ENCODE measurements around the gene CARD10. TPM values are rescaled to one million over a fixed set of nuclear protein-coding genes. Genes with fewer than 3 reads are reported as not detected.

CARD10 gene
- total RNA-seq, 1 experiment from 2014 or later = 17.7 TPM

DNA sequence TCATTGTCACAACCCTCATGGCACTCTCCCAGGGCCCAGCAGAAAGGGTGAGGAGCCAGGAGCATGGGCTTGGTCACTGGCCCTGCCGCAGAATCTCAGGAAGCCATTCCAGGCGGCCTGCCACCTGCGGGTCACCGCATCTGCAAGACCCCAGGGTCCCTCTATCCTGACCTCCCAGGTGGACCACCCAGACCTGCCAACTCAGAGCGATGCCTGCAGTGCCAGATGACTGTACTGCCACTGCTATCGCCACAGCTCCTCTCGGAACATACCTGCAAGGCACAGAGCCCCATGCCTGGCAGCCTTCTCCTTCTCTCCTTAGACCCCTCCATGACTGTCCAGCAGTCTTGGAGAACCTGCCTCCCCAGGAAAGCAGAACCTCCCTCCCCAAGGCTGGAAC is 65.5 kb downstream of the CARD10 start:
- no peaks in the 10 kb centered on the region for H3K23me2 ChIP-seq (ENCODE audit: insufficient read length, low read depth, low read length, poor library complexity, severe bottlenecking)
- H2AFZ ChIP-seq (ENCODE audit: low read length) = no peak overlapping the region
- H3K9ac ChIP-seq (ENCODE audit: extremely low read depth, insufficient read length, low read length) = no peak overlapping the region
- DNase-seq = no peak
- H3T11ph ChIP-seq (ENCODE audit: low read length) = no peak overlapping the region
- Mint-ChIP-seq H3K27me3 (ENCODE audit: low read depth) (peaks cover 9% of the 10 kb centered on the region), H3K36me3 (ENCODE audit: insufficient read depth in 1 of 3, low read depth in 3 of 3) (peaks cover 0 to 14% (median 0%) of the 10 kb centered on the region in 3 experiments; a peak in 4 of 7 replicates), H3K27ac (no peak overlapping the region), H3K4me1 (peaks cover 12 to 40% of the 10 kb centered on the region in 2 experiments), H3K4me3 (no peak overlapping the region), H3K9me3 (peaks cover 2 to 16% of the 10 kb centered on the region in 2 experiments; a peak in 3 of 5 replicates)
- no peaks in the 10 kb centered on the region for H3K9me3 ChIP-seq (ENCODE audit: control insufficient read depth, low read depth, low read length)
- H3K4me1 ChIP-seq (ENCODE audit: insufficient read depth, low read length) = no peaks in the 10 kb centered on the region
- no peak for TF ChIP-seq CTCF (conservative IDR thresholded peaks at IDR 0.05)
- H2BK15ac ChIP-seq (ENCODE audit: low read depth, low read length) = no peak overlapping the region
- no peak overlapping the region for H2AK5ac ChIP-seq (ENCODE audit: insufficient read length, low read length)
- H4K91ac ChIP-seq (ENCODE audit: insufficient read length, low read depth, low read length) = no peak overlapping the region
- H2BK12ac ChIP-seq (ENCODE audit: insufficient read length, low read depth, low read length) = no peak overlapping the region
- H3K23ac ChIP-seq (ENCODE audit: insufficient read length, low read depth, low read length) = no peak overlapping the region
- no peaks in the 10 kb centered on the region for H4K20me1 ChIP-seq (ENCODE audit: control insufficient read depth, insufficient read depth, insufficient read length)
- no peaks in the 10 kb centered on the region for H3K79me1 ChIP-seq (ENCODE audit: insufficient read depth, low read depth, low read length, poor library complexity, severe bottlenecking)
- H3K4ac ChIP-seq (ENCODE audit: low read depth, low read length) = no peak overlapping the region
- no peak overlapping the region for H3K14ac ChIP-seq (ENCODE audit: insufficient read depth, low read length)
- H4K8ac ChIP-seq (replicated peaks; ENCODE audit: insufficient read length, low read depth, low read length) = no peak overlapping the region
- no peaks in the 10 kb centered on the region for H3K79me2 ChIP-seq (ENCODE audit: insufficient read depth, low read length)
- no peak overlapping the region for H2BK20ac ChIP-seq (ENCODE audit: low read depth, low read length, poor library complexity, severe bottlenecking)
- H3K4me2 ChIP-seq (ENCODE audit: insufficient read depth, insufficient read length, low read length) = no peak overlapping the region
- no peak overlapping the region for H2BK5ac ChIP-seq (ENCODE audit: insufficient read length, low read length)
- no peak overlapping the region for H3K27ac ChIP-seq (ENCODE audit: insufficient read length, low read depth, low read length)
- no peak overlapping the region for H3K56ac ChIP-seq (ENCODE audit: insufficient read length, low read depth, low read length)
- WGBS (ENCODE audit: extremely low coverage, insufficient read length, low lambda C conversion rate) = no CpG with 5 or more reads among the region's 7 CpGs
- no peaks in the 10 kb centered on the region for H3K27me3 ChIP-seq (ENCODE audit: insufficient read depth, low read length)
- H2BK120ac ChIP-seq (ENCODE audit: low read depth, low read length, poor library complexity, severe bottlenecking) = no peak overlapping the region
- no peak overlapping the region for H4K5ac ChIP-seq (ENCODE audit: insufficient read length, low read depth, low read length)
- no peak overlapping the region for H3K18ac ChIP-seq (ENCODE audit: insufficient read length, low read depth, low read length)
